K562 (cell line): ENCODE results near the gene MED15. TPM values are rescaled to one million over a fixed set of nuclear protein-coding genes. Genes with fewer than 3 reads are reported as not detected.

Source experiments
- ARID2 ChIP-seq: fragments of 450-650 bp; IDR thresholded peaks from 2 replicates; pipeline ENCODE4 v1.6.1; 2017; ENCODE audit warnings: antibody characterized with exemption, mild to moderate bottlenecking
- CHCHD3 ChIP-seq: fragments of 250-450 bp; sonication (Bioruptor Pico); IDR thresholded peaks from 2 replicates; pipeline ENCODE4 v2.1.2; 2022; ENCODE audit warnings: mild to moderate bottlenecking
- DMBX1 ChIP-seq: fragments of 250-450 bp; sonication (Bioruptor Pico); IDR thresholded peaks from 2 replicates; pipeline ENCODE4 v1.8.0; 2022; ENCODE audit warnings: inconsistent platforms, mild to moderate bottlenecking, moderate library complexity, borderline replicate concordance
- DNMT1 ChIP-seq: fragments of 450-650 bp; IDR thresholded peaks from 2 replicates; pipeline ENCODE4 v1.6.1; 2016; ENCODE audit warnings: antibody characterized with exemption, mild to moderate bottlenecking
- FOXP1 ChIP-seq: sonication (generic); formaldehyde crosslinking; IDR thresholded peaks from 2 replicates; pipeline ENCODE4 v1.8.0; 2022; ENCODE audit warnings: mild to moderate bottlenecking, missing genetic modification reagents
- KLF13 ChIP-seq: fragments of 450-650 bp; IDR thresholded peaks from 2 replicates; pipeline ENCODE4 v1.6.1; 2016; ENCODE audit warnings: missing genetic modification characterization, low read depth, mild to moderate bottlenecking, missing compliant biosample characterization, moderate library complexity, borderline replicate concordance
- MAZ ChIP-seq, 2 experiments: fragments of 450-650 bp in 1 of 2; sonication (generic) in 1 of 2; formaldehyde crosslinking; IDR thresholded peaks in 1 of 2; conservative IDR thresholded peaks in 1 of 2; 2 replicates each; pipeline versions ENCODE4 v1.4.0 to v1.5.0; 2020; ENCODE audit warnings: mild to moderate bottlenecking in 1 of 2, missing genetic modification reagents in 1 of 2
- MCM3 ChIP-seq: fragments of 450-650 bp; IDR thresholded peaks from 2 replicates; pipeline ENCODE4 v1.6.1; 2016
- MCM7 ChIP-seq, 2 experiments: fragments of 450-650 bp; IDR thresholded peaks; 2 replicates each; pipeline ENCODE4 v1.6.1; 2016 to 2018
- NFATC3 ChIP-seq: fragments of 450-650 bp; IDR thresholded peaks from 2 replicates; pipeline ENCODE4 v1.6.1; 2017; ENCODE audit warnings: mild to moderate bottlenecking
- NFIC ChIP-seq: fragments of 450-650 bp; IDR thresholded peaks from 2 replicates; pipeline ENCODE4 v1.6.1; 2017; ENCODE audit warnings: mild to moderate bottlenecking, inconsistent platforms
- PHF8 ChIP-seq: fragments of 200-600 bp; sonication (generic); IDR thresholded peaks from 2 replicates; pipeline ENCODE4 v1.6.1; 2012; ENCODE audit warnings: mixed run types, mild to moderate bottlenecking, inconsistent platforms, low read length, moderate library complexity, borderline replicate concordance
- POLR2G ChIP-seq: fragments of 200-400 bp; formaldehyde crosslinking; IDR thresholded peaks from 2 replicates; pipeline ENCODE4 v1.6.1; 2017; ENCODE audit warnings: low read depth, mild to moderate bottlenecking, antibody characterized with exemption, low read length, moderate library complexity
- RBBP5 ChIP-seq: fragments of 200-600 bp; sonication (generic); IDR thresholded peaks from 2 replicates; pipeline ENCODE4 v1.6.1; 2012; ENCODE audit warnings: borderline replicate concordance, mild to moderate bottlenecking, low read length, control low read depth, inconsistent platforms; ENCODE audit not compliant: insufficient read depth, poor library complexity, severe bottlenecking
- SPI1 ChIP-seq: IDR thresholded peaks from 2 replicates; pipeline ENCODE4 v1.6.1; 2011; ENCODE audit warnings: low read depth, low read length, control low read depth, borderline replicate concordance
- SREBF2 ChIP-seq: sonication (generic); formaldehyde crosslinking; IDR thresholded peaks from 2 replicates; pipeline ENCODE4 v1.4.0; 2020; ENCODE audit warnings: mild to moderate bottlenecking, missing genetic modification reagents
- ZFP36 ChIP-seq: fragments of 150-350 bp; IDR thresholded peaks from 2 replicates; pipeline ENCODE4 v1.6.1; 2018; ENCODE audit warnings: low read length, low read depth; ENCODE audit not compliant: partially characterized antibody
- ZNF140 ChIP-seq: fragments of 250-450 bp; sonication (Bioruptor Pico); IDR thresholded peaks from 2 replicates; pipeline ENCODE4 v1.8.0; 2021; ENCODE audit warnings: moderate library complexity, mild to moderate bottlenecking, inconsistent platforms
- ZNF212 ChIP-seq: fragments of 450-650 bp; formaldehyde crosslinking; IDR thresholded peaks from 2 replicates; pipeline ENCODE4 v1.4.0; 2020; ENCODE audit warnings: mild to moderate bottlenecking
- ZNF584 ChIP-seq: fragments of 200-800 bp; sonication (Bioruptor generic); IDR thresholded peaks from 2 replicates; pipeline ENCODE4 v1.6.1; 2016; ENCODE audit warnings: low read depth, mild to moderate bottlenecking, missing genetic modification characterization, missing compliant biosample characterization
- ZNF668 ChIP-seq: fragments of 250-450 bp; sonication (Bioruptor Pico); IDR thresholded peaks from 2 replicates; pipeline ENCODE4 v1.8.0; 2022; ENCODE audit warnings: mild to moderate bottlenecking, inconsistent platforms
- ZNF717 ChIP-seq: fragments of 250-450 bp; sonication (Bioruptor Pico); IDR thresholded peaks from 2 replicates; pipeline ENCODE4 v1.5.0; 2021
- polyA plus RNA-seq, 8 experiments: library from polyadenylated mRNA; depleted of rRNA in 4 of 8; stranded (reverse) in 5 of 8; unstranded in 3 of 8; fragments of >200 nt; fragmentation: Nextera tagmentation in 2 of 8; fragmentation: Illumina TruSeq in 1 of 8; extraction: Ambion mirVana in 2 of 8; extraction: Trizol in 1 of 8; gene quantifications; 2 replicates each; pipeline versions ENCODE4 v1.2.1 to v1.2.3, GENCODE V29; 2011 to 2014; ENCODE audit warnings: inconsistent platforms in 1 of 8, missing spikeins in 1 of 8
- total RNA-seq, 7 experiments: library from RNA; depleted of rRNA in 6 of 7; stranded (reverse); fragments of >200 nt in 6 of 7; fragmentation: Illumina TruSeq in 2 of 7; extraction: Trizol in 2 of 7; gene quantifications; 2 replicates each; pipeline versions ENCODE4 v1.2.1 to v1.2.3, GENCODE V29; 2011 to 2021; ENCODE audit warnings: low replicate concordance in 1 of 7
- TF ChIP-seq, protein P1 (sequence below), 2 experiments: IDR thresholded peaks in 1 of 2; conservative IDR thresholded peaks in 1 of 2; 2 replicates each; pipeline ENCODE4 v1.6.1; 2016; ENCODE audit warnings: low read depth in 2 of 2, mild to moderate bottlenecking in 1 of 2, missing compliant biosample characterization in 1 of 2, missing genetic modification characterization in 1 of 2, moderate library complexity in 1 of 2
- TF ChIP-seq, protein P2 (sequence below): fragments of 450-650 bp; formaldehyde crosslinking; IDR thresholded peaks from 2 replicates; pipeline ENCODE4 v1.4.0; 2020; ENCODE audit warnings: mild to moderate bottlenecking, mixed read lengths
- TF ChIP-seq, protein P3 (sequence below), 2 experiments: fragments of 450-650 bp; IDR thresholded peaks; 2 replicates each; pipeline ENCODE4 v1.6.1; 2016

MED15 gene
- total and polyA plus RNA-seq, 9 of the 15 experiments (the other 6 are each of a cell fraction or from before 2014, with no cell fraction given), result 4.0 to 271 (median 60.1) TPM

DNA sequence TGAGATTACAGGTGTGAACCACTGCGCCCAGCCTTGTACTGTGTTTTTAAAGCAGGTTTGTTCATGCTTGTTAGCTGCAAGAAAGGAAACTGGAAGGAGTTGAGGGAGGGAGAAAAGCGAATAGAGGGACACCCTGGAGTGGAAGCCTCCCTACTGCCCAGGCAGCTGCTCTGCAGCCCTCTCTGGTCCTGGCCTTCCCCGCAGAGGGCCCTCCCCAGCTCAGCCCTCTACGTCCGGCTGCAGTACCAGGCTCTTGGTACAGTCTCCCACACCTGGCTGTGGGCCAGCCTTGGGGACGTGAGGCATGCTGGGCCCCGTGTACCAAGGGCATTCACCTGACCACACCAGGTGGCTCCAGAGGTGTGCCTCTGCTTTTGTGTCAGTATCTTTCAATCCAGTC, 70.8 kb downstream of the MED15 start (continued):
- TF ChIP-seq, protein P1, sequence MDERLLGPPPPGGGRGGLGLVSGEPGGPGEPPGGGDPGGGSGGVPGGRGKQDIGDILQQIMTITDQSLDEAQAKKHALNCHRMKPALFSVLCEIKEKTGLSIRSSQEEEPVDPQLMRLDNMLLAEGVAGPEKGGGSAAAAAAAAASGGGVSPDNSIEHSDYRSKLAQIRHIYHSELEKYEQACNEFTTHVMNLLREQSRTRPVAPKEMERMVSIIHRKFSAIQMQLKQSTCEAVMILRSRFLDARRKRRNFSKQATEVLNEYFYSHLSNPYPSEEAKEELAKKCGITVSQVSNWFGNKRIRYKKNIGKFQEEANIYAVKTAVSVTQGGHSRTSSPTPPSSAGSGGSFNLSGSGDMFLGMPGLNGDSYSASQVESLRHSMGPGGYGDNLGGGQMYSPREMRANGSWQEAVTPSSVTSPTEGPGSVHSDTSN (CRISPR knock-in tag; IDR thresholded peaks at IDR 0.05; ENCODE audit: low read depth), result peak; percentile 27; the same call in 1 of the 2 replicates
- TF ChIP-seq, protein P1 (tag; conservative IDR thresholded peaks at IDR 0.05; ENCODE audit: low read depth), result no peak
- TF ChIP-seq ZNF212 (CRISPR knock-in tag) (no peak), MCM3 (no peak), SPI1 (no peak), CHCHD3 (CRISPR knock-in tag) (peak; percentile 54; the same call in 1 of the 2 replicates), ARID2 (no peak), ZNF668 (CRISPR knock-in tag) (no peak), POLR2G (peak; percentile 62), NFATC3 (no peak), MCM7 (IDR thresholded peaks at IDR 0.05) (no peak), ZFP36 (no peak), ZNF584 (CRISPR knock-in tag) (no peak), NFIC (peak; percentile 63), KLF13 (no peak), FOXP1 (CRISPR knock-in tag) (no peak), SREBF2 (CRISPR knock-in tag) (no peak), PHF8 (no peak), MAZ (CRISPR knock-in tag; conservative IDR thresholded peaks at IDR 0.05 in 1 of 2, IDR thresholded peaks at IDR 0.05 in 1 of 2) (0 out of 4 replicates have a peak, but pooled peaks of 1 of the 2 experiments have one; percentile 10), DMBX1 (CRISPR knock-in tag) (no peak), RBBP5 (no peak), DNMT1 (no peak), ZNF140 (no peak), ZNF717 (CRISPR knock-in tag) (no peak)
- TF ChIP-seq, protein P2, sequence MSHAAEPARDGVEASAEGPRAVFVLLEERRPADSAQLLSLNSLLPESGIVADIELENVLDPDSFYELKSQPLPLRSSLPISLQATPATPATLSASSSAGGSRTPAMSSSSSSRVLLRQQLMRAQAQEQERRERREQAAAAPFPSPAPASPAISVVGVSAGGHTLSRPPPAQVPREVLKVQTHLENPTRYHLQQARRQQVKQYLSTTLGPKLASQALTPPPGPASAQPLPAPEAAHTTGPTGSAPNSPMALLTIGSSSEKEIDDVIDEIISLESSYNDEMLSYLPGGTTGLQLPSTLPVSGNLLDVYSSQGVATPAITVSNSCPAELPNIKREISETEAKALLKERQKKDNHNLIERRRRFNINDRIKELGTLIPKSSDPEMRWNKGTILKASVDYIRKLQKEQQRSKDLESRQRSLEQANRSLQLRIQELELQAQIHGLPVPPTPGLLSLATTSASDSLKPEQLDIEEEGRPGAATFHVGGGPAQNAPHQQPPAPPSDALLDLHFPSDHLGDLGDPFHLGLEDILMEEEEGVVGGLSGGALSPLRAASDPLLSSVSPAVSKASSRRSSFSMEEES, result no peak
- TF ChIP-seq, protein P3, sequence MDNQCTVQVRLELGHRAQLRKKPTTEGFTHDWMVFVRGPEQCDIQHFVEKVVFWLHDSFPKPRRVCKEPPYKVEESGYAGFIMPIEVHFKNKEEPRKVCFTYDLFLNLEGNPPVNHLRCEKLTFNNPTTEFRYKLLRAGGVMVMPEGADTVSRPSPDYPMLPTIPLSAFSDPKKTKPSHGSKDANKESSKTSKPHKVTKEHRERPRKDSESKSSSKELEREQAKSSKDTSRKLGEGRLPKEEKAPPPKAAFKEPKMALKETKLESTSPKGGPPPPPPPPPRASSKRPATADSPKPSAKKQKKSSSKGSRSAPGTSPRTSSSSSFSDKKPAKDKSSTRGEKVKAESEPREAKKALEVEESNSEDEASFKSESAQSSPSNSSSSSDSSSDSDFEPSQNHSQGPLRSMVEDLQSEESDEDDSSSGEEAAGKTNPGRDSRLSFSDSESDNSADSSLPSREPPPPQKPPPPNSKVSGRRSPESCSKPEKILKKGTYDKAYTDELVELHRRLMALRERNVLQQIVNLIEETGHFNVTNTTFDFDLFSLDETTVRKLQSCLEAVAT (IDR thresholded peaks at IDR 0.05), result no peak
